Dedifferentiated amniotic fluid mesenchymal stem cell (primary cell): ENCODE measurements around the gene KLK8.
"Not testable (repeated sequence)": the region's sequence is repeated elsewhere in the genome, so short reads cannot be mapped to it uniquely, and the experiment has no call there.

Source experiments
- DNase-seq: peaks from one replicate; pipeline ENCODE4 v3.0.0-alpha.2; 2016; ENCODE audit errors: extremely low spot score

The KLK8 gene

DNA sequence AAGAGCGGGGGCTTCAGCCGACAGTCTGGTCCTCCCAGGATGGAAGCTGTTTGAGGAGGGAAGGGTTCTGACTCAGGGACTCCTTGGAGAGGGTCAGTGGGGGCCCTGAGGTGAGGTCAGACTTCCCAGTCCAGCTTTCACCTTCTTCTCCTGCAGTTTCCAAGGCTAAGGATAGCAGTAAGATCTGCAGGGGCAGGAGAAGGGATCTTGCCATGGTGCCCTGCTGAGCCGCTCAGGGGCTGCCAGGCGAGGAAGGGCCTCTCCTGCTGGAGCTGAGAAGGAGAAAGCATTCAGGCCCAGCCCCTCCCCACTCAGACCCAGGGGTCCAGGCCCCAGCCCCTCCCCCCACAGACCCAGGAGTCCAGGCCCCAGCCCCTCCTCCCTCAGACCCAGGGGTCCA, 19.2 kb downstream of the KLK8 start:
- no peak for DNase-seq

DNA sequence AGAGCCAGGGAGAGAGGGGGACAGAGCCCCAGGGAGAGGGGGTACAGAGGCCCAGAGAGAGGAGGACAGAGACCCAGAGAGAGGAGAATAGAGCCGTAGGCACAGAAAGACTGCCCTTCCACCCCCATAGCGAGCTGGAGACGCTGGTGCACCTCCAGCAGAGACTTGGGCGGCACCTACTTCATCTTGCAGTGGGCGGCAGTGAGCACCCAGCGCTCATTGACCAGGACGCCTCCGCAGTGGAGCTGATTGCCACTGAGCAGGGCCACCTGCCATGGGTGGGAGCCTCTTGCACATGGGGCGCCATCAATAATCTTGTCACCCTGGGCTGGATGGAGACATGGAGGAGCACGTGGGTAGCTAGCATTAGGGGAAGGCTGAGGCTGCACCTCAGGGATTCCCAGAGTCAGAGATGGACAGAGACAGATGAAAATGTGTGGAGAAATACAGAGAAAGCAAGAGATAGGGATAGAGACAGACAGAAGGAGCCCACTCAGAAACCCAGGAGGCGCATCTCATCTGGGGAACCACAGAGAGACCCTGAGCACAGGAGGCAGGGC, 19.7 kb downstream of the KLK8 start:
- no peak for DNase-seq

DNA sequence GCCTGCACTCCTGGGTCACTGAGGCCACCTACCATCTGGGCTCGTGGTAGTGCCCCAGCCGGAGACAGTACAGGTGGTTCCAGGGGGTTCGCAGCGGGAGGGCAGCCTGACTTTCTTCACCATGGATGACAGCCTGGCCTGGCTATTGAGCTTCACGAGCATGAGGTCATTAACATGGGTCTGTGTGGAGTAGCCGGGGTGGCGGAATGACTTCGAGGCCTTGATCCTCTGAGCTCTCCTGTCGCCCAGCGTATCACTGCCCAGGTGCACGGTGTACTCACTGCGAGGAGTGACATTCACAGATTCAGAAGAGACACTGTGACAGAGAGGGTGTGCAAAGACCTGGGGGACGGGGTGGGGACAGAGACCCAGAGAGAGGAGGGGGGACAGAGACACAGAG, 21.2 kb downstream of the KLK8 start:
- no peak for DNase-seq

DNA sequence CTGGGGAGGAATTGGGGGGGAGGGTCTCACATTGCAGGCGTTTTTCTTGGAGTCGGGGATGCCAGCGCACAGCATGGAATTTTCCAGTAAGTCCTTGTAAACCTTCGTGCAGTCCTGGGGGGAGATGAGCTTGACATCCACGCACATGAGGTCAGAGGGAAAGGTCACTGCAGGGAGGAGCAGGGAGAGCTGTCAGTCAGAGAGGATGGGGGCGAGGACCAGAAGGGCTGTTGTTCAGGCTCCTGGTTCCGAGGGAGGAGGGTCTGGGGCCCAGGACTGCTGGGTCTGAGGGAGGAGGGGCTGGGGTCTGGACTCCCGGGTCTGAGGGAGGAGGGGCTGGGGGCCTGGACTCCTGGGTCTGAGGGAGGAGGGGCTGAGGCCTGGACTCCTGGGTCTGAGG, 21.6 kb downstream of the KLK8 start:
- no peak for DNase-seq

DNA sequence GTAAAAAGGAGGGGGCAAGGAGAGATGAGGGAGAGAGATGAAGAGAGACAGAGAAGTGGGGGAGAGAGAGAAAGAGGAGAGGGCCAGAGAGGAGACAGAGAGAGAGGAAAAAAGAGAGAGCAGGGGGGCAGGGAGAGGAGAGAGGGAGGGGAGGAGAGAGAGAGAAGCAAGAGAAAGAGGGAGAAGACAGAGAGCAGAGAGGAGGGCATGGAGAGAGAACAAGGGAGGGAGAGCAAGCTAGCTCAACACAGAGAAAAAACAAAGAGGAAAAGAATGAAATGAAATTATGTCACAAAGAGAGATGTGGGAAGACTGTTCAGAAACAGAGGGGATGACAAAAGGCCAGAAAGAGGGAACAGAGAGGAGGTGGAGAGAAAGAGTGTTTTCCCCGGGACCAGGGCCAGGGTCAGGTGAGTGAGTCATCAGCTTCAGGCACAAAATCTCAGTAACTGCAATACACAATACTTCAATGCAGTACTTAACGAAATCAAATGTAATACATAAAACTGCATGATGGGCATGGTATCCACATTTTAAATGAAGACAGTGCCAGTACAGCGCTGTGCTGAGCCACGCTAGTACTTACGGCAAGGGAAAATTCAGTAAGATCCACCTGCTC, 22.5 kb downstream of the KLK8 start:
- no peak for DNase-seq

DNA sequence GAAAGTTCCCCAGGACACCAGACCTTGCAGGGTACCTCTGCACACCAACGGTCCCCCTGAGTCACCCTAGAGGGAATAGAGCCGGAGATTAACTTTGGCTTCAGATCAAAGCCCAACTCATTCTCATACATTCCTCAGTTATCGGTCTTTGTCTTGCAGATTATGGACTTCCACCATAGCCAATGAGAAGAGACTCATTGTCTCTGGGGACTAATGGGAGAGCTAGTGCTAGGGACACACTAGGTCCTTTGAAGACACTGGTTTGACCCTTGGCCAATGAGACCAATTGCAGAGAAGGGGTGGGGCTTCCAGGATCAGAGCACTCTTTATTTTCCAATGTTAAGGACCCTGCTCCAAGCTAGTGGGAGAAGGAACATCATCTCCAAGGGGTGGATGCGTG, 23.8 kb downstream of the KLK8 start:
- DNase-seq, result no peak

DNA sequence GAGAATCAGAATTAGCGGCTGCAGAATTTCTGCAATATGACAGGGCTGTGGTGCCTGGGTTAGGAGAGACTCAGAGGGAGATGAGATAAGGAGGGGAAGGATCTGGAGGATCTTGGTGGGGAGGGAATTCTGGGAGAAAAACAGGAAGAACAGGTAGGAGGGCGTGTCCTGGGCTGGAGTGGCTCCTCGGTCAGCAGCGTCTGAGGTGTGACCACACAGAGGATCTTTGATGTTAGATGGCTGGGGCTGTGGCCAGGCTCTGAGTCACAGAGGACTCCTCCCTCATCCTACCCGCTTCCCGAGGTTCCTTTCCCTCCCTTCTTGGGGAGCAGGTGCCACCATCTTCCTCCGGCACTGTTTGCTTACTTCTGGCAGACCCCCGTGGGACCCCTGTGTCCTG, 25.6 kb downstream of the KLK8 start:
- DNase-seq, result no peak

DNA sequence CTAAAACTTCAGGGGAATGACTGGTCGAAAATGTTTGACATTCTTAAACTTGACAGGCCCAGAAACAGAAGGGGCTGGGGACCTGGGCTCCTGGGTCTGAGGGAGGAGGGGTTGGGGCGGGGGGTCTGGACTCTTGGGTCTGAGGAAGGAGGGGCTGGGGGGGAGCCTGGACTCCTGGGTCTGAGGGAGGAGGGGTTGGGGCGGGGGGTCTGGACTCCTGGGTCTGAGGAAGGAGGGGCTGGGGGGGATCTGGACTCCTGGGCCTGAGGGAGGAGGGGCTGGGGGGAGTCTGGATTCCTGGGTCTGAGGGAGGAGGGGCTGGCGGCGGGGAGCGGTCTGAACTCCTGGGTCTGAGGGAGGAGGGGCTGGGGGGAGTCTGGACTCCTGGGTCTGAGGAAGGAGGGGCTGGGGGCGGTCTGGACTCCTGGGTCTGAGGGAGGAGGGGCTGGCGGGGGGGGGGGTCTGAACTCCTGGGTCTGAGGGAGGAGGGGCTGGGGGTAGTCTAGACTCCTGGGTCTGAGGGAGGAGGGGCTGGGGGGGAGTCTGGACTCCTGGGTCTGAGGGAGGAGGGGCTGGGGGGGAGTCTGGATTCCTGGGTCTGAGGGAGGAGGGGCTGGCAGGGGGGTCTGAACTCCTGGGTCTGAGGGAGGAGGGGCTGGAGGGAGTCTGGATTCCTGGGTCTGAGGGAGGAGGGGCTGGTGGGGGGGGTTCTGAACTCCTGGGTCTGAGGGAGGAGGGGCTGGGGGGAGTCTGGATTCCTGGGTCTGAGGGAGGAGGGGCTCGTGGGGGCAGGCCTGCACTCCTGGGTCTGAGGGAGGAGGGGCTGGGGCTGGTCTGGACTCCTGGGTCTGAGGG, 26.5 kb downstream of the KLK8 start:
- no peak for DNase-seq

DNA sequence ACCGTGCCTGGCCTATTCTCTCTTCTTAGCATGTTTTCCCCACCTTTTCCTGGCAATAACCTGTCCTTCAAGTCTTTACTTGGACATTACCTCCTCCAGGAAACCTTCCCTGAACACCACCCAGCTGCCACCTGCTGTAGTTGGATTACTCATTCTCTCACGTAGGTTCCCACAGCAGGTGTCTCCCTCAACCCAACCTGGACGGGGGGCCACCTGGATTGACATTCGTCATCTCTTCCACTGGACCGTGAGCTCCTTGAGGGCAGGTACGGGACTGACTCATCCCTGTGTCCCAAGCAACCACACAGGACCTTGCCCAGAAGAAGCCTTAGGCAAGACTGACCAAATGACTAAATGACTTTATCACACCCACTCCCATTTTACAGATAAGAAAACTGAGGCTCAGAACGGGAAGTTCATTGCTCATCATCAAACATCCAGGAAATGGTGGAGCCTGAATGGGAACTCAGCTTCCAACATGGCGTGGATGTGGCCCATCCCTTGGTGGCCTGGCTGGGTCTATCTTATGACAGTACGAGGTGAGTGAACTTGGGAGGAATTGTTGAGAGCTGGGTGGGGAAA, 28.5 kb downstream of the KLK8 start:
- DNase-seq, result no peak

DNA sequence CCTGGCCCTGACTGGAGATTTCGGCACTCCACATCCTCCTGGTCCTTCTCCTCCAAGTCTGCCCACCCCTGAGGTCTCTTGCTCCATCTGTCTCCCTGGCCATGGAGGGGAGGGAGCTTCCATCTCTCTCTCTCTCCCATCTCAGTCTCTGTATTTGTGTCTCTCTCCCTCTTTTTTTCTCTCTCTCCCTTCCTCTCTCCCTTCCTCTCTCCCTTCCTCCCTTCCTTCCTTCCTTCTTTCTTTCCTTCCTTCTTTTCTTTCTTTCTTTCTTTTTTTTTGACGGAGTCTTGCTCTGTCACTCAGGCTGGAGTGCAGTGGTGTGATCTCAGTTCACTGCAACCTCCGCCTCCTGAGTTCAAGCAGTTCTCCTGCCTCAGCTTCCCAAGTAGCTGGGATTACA, 31.6 kb downstream of the KLK8 start:
- not testable (repeated sequence) for DNase-seq

DNA sequence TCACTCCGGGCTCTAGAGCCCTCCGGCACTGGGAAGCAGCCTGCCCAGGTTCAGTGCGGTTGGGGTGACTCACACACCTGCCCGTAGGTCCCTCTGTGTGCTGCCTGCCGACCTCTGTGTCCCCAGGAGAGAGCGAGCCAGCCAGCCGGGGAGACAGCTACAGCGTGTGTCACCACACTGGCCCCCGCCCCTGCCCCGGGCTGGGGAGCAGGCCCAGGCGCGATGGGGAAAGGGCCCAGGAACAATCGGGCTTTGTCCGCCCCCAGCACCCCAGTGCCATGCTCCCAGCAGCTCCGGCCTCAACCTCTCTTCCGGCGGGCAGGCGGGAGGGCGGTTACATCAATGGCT, 32.0 kb downstream of the KLK8 start, which contains the start of gene KLK6:
TSS of gene KLK6 (minus strand) at position 179 of the 348 bp plus-strand sequence. CDS start 1,487 bp downstream, outside the sequence.
- no peak for DNase-seq

DNA sequence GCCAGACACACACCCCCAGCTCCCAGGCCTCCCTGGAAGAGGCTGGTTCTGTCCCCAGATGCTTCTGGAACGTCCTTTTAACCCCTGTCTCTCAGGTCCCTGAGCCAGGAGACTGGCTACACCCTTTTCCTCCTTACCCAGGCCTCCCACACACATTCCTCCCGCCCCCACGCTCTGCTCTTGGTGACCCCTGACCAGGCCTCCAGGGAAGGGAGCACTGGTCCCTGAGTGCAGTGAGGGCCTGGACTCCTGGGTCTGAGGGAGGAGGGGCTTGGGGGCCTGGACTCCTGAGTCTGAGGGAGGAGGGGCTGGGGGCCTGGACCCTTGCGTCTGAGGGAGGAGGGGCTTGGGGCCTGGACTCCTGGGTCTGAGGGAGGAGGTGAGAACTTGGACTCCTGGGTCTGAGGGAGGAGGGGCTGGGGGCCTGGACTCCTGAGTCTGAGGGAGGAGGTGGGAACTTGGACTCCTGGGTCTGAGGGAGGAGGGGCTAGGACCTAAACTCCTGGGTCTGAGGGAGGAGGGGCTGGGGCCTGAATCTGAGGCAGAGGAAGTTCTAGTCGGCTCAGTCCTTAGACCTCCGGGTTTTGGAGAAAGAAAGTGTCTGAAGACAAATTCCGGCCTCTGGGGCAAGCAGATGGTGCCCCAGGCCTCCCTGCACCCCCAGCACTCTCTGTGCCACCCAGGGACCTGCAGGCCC, 32.5 kb downstream of the KLK8 start:
- no peak for DNase-seq

DNA sequence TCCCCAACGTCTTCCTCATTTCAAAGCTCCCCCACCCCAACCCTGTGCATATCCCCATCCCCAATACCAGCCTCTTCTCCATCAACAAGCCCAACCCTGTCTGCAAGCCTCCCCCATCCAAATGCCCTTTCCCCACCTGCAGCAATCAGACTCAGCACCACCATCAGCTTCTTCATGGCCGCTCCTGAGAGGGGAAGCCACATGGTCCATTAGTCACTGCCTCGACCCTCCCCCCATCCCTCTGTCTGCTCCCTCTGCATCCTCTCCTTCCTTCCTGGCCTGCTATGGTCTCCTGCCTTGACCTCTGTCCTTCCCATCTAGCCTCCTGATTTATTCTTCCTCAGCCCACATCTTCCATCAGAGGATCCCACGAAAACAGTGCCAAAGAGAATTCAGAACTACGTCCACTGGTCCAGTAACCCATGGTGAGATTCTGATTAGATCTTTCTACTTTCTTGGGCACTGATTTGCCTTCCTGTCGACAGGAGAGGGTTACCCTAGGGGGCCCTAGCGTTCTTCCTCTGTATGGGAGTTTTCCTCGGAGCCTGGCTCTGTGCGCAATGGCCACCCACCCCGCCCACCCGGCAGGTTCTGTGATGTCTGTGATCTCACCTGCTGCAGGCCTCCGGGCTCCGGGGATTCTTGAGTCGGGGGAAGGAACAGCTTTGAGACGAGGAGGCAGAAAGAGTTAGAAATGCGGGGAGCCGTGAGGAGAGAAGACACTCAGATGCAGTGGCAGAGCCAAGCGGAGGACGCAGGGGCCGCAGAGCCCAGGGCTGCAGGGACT, 33.3 kb downstream of the KLK8 start:
- DNase-seq, result no peak

DNA sequence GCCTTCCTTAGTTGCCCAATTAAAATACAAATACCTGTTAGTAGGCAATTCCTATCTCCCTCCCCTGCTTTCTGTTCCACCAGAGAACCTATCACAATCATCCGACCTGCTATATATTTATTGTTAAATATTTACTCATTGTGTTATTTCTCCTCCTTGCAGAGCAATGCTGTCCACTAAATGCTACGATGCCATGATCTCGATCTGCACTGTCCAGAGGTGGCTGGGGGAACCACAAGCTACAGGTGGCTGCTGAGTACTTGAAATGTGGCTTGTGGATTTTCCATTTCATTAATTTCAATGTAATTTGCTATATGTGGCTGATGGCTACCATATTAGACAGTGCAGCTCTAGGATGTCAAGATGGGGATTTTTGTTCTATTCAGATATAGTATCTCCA, 37.1 kb downstream of the KLK8 start:
- DNase-seq, result no peak

DNA sequence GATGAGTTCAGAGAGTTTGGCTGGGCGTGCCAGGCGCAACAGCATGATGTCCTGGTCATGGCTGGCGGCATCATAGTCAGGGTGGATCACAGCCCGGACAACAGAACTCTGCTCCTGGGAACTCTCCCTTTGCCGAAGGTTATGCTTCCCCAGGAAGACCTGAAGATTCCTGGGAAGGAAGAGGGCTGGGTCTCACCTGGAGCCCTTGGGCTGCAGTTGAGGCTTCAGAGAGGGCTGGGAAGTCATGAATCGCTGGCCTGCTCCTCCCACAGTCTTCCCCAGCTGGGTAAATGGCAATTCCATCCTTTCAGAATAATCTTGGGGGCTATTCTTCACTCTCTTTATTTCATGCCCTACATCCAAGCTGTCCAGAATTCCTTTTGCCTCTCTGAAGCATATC, 38.0 kb downstream of the KLK8 start:
- DNase-seq, result no peak

DNA sequence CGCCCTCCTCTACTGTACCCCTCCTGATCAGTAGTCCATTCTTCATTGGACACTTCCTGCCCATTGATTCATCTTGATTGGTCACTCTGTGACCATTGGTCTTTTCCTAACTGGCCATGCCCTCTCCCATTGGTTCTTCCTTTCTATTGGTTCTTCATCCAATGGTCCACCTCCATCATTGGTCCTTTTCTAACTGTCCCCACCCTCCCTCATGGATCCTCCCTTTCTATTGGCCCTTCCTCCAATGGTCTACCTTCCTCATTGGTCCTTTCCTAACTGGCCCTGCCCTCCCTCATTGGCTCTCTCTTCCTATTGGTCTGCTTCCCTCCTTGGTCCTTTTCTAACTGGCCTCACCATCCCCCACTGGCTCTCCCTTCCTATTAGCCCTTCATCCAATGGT, 39.2 kb downstream of the KLK8 start:
- DNase-seq, result no peak

DNA sequence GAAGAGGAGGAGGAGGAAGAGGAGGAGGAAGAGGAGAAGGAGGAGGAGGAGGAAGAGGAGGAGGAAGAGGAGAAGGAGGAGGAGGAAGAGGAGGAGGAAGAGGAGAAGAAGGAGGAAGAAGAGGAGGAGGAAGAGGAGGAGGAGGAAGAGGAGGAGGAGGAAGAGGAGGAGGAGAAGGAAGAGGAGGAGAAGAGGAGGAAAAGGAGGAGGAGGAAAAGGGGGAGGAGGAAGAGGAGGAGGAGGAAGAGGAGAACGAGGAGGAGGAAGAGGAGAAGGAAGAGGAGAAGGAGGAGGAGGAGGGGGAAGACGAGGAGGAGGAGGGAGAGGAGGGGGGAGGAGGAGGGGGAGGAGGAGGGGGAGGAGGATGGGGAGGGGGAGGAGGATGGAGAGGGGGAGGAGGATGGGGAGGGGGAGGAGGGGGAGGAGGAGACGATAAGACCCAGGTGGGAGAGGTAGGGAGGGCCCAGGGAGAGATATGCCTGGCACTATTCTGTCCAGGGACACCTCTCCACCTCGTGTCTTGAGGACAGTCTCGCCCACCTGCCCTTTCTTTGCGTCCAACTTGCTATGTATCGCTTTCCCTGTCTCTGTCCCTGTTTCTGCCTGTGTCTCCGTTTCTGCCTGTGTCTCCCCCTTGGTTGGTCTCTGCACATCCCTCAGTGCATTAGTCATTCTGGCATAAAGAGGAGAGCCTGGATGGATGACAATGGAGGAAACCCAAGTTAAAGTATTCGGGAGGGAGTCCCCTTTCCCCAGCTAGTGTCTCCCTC, 41.5 kb downstream of the KLK8 start:
- DNase-seq, result no peak

DNA sequence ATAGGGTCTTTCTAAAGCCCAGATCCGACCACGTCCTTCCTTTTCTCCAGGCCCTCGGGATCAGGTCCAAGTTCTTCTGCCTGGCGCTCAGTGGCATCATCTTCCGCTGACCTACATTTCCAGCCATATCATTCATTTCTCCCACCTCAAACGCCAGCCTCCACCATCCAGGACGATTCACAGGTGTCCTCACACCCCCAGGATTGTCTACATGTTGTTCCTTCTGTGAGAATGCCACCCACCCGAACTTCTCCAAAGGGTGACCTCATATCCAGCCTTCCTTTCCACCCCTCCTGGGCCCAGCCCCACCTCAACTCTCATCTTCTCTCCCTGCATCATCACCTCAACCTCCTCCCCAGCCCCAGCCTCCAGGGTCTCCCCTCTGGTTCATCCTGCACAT, 43.8 kb downstream of the KLK8 start:
- no peak for DNase-seq

DNA sequence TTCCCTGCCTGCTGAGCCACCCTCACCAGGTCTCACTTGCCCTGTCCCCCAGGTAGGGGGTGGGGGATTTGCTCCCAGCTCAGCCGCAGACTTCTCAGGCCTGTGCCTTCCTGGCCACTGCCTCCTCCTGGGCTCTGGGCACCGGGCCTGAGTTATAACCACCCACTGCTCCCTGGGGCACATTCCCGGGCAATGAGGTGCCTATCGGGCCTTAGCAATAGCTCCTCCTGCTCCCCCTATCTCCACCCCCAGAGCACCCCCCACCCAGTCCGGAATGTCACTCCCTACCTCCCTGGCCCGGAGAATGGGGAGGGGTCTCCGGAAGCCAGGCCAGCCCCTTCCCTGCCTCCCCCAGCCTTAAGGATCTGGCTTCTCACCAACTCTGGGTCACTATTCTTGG, 48.5 kb downstream of the KLK8 start, which contains the start of gene KLK5:
TSS of gene KLK5 (minus strand) at position 129 of the 400 bp plus-strand sequence. CDS start 381 bp downstream, outside the sequence.
- DNase-seq, result no peak

DNA sequence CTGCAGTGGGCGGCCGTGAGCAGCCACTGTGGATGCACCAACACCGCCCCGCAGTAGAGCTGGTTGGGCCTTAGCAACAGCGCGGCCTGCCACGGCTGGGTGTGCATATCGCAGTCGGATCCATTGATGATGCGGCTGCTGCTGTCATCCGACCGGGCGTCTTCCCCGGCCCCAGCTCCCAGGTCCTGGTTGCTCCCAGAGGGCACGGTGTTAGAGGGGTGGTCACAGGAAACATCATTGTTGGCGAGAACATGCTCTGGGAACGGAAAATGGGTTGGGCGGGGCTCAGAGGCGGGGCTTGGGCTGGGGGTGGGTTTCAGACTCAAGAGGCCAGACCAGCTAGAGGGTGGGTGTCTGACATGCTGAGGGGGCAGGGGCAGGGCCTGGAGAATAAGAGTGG, 51.5 kb downstream of the KLK8 start:
- DNase-seq, result no peak

DNA sequence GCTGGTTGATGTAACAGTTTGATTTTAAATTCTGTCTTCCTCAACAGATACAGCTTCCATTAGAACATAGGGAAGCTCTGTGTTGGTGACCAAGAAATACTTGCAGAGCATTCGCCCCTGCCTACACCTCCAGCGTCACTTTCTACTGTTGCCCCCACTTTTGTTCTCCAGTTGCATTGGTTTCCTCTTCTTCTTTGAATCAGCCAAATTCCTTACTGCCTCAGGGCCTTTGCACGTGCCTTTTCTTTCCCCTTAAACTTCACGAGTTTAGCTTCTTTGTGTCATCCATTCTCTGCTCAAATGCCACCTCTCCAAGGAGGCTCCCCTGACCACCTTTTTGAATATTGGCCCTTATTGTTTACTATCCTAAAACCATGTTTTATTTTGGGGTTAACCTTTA, 54.3 kb downstream of the KLK8 start:
- no peak for DNase-seq
